GM04504 (cell line): ENCODE measurements around the gene TRIL.

ENCODE experiments used
- DNase-seq: peaks from one replicate; pipeline ENCODE4 v3.0.0-alpha.2; 2012; ENCODE audit warnings: low read depth

Gene TRIL

DNA sequence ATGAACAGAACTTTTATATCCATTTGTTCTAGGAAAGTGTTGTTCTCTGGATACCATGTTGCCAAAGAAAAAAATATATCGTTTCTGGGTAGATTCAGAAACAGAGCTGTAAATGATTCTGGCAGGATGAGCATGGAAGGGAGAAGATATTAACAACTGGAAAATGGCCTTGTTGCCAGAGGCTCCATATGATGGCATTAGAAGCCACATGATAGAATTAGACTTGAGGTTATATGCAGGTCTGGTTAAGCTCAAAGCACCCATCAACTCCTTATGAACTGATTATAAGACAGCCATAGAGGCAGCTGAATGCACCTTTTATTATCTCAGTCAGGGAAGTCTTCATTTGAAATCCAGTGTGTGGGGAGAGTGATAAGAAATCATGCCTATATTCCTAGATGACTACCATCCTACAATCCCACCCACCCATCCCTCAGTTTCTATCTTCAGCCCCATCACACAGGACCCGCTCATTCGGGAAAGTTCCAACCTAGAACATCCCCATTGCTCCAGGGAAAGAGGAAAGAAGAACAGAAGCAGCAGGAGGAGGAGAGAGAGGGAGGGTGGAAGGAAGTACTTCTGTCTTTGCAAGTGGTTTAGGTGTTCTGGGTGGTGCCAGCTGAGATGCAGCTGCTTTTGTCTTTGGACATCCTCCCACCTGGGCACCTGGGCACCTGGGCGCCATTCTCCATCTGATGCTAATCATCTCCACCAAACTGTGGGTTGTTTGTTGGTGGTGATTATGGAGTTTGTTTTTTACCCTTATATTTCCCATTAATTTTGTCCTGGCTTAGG is 25.5 kb upstream of the TRIL start:
- DNase-seq: no peak

DNA sequence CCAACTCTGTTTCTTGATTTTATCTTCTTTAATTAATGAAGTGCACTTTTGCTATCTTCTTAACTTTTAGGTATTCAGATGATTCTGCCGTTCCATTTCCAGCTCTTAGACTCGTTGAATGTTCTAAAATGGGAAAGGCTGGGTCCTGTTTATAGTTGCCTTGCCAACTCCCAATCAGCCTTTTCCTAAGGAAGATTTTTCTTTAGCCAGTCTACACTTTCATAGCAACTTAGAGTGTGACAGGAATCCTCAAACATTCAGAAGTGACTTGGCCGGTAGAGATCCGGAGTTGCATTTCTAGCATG is 23.0 kb upstream of the TRIL start:
- DNase-seq: no peak

DNA sequence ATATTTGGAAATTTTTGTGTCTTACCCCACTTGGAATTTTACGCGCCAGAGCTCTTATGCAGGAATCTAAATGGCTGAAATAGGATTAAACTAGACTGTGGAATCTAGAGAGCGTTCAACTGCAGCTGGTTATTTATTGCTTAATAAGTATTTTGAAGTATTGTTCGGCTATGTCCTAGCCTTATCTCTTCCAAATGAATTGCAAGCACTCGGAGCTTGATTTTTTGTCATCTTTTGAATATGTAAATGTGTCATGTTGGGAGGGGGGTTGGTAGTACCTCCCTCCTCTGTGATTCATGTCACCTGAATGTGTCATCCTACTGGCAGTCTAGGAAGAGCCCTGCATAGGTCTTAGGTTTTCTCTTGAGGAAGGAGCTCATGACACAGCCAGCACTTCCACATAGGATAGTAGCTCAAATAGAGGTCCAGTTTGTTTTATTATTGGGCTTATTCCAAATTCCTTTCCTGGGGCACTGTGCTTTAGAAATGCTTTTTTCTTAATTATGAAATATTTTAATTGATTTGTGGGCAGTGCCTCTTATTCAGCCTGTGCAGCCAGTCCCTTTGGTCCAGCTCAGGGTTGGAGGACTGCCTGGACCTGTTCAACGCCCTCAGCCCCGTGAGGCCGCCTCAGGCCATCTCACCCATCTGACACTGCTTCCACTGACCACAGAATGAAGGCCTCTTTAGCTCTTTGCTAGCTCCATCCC is 22.5 kb upstream of the TRIL start:
- no peak for DNase-seq

DNA sequence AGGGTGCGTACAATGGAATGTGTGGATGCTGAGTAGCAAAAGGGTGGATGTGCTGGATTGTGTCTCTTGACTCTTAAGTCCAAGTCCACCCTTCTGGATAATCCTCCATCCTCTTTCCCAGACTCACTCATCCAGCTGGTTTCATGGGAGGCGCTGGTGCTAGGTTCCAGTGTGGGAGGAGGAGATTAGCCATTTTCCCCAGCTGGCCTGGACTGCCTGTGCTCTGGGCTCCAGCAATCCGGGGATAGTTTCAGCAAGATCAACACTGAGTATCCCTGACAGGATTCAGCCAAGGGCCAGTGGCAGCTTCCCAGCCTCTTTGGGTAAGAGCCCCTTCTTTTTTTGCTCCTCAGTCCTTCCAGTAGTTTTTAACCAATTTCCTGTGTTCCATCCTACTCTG is 21.6 kb upstream of the TRIL start:
- DNase-seq: no peak

DNA sequence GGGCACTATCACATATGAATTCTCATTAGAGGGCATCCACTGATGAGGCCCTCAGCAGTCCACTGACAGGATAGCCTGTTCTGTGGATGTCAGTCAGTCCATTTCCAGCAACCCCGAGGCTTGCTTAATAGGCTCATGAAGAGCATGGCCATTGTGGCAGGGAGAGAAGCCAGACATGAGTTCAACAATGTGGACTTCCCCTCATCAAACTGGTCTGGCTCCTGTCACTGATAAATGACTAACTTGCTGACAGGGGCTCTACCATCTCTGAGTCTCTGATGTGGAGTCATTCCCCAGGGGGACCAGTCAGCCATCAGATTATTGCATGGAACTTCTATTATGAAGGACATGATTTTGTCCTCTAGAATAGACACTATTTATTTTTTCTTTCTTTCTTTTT is 19.8 kb upstream of the TRIL start:
- no peak for DNase-seq

DNA sequence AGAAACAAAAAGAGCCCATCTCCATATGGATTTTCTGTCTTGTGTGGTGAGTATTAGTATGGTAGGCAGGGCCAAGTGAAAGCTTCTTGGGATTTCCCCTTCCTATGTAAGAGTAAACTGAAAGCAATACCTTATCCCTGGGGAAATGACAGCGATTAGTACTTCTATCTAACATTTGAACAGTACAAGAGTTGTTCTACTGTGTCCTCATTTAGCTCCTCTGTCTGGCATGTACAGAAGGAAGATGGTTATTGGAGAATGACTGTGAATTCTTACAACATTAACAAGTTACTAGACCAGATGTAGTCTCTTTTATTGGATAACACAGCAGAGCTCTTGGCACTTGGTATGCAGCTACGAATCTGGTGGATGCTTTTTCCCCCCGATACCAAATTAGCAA is 17.9 kb upstream of the TRIL start:
- no peak for DNase-seq

DNA sequence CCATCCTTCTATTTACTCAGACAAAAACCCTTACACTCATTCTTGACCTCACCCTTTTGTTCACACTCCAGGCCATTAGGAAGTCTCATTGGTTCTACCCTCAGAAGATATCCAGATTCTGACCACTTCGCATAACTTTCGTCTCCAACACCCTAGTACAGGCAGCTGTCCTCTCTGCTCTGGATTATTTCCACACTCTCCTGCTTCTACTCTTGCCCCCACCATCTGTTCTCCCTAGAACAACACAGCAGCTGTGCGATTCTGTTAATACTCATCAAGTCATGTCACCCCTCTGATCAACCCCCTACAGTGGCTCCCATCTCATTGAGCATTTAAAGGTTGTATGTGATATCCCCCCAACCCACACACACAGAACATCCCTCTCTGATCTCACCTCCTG is 15.5 kb upstream of the TRIL start:
- DNase-seq: no peak

DNA sequence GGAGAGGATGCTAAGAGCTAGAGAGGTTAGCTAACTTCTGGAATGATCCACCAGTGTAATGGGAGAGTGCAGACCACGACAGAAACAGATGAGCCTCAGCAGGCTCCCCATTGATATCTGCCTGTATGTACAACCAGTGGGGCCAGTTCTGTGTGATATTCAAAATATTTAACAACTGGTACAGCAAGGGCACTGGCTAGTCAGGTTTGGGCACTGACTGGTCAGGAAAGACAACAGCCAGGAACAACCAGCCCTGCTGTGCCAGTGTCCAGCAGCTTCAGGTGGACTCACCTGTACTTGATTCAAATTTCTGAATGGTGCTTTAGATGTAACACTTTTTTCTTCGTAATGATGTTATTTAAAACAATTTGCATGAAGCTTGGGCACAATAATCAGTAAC is 5.9 kb upstream of the TRIL start:
- no peak for DNase-seq

DNA sequence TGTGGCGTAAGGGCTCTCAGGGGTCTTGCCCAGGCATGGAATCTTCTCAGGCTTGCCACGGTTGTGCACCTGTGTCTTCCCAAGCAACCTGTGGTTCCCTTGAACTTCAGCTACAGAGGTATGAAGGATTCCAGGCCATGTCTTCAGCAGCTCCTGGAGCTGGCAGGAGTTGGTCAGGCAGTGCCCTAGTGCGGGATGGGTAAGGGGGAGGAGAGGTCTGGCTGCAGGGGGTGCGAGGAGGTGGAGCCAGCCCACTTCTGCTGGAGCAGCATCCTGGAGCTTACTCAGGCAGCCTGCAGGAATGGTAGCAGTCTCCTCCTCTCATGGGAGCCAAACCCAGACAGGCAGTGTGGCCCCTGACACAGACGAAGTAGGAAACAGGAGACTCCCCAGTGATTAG is 3.8 kb upstream of the TRIL start:
- DNase-seq: no peak

DNA sequence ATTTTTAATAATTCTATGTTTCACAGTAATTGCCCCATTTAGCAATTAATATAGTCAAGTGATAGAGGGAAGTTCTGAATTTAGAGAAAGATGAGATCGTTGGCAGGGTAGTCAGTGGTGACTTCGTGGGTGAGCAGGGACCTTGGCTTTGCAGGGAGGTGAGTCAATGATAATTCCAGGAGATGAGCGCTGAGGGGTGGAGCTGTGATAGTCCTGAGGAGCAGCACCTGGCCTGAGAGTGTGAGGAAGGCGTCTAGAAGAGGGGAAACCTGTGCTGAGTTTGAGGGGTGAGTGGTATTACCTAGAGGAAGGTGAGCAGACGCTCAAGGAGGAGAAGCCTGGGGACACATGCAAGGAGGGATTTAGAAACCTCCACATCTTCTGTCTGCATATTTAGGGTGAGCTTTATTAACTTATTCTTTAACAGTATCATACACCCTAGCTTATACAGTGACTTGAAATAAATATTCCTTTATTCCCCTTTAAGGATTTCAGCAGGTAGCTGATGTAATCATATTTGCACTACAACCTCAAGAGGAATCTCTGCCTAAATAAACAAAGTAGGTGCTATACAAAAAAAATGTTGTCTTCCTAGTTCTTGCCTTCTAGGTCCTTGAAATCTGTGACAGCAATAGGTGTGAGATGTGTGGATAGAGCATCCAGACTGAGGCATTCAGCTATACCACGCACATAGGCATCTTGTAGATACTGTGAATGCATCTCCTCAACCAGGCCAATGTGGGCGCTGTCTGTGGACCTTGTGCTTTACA is 2.1 kb upstream of the TRIL start:
- no peak for DNase-seq

DNA sequence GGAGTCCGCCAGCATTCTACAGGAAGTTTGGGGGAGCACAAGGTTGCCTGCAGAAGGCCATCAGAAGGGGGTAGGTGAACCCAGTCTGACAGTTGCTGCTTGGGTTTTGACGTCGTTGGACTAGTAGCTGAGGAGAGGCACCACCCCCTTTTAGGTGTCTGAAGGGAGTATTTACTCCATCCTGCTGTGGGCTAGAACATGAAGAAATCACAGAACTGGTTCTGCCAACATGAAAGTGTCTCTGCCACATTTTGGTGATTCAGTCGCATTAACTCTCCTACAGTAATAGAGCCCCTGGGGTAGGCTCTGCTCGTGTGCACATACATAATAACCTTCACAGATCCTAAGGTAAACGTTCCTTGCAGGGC is 834 bp upstream of the TRIL start:
- no peak for DNase-seq

DNA sequence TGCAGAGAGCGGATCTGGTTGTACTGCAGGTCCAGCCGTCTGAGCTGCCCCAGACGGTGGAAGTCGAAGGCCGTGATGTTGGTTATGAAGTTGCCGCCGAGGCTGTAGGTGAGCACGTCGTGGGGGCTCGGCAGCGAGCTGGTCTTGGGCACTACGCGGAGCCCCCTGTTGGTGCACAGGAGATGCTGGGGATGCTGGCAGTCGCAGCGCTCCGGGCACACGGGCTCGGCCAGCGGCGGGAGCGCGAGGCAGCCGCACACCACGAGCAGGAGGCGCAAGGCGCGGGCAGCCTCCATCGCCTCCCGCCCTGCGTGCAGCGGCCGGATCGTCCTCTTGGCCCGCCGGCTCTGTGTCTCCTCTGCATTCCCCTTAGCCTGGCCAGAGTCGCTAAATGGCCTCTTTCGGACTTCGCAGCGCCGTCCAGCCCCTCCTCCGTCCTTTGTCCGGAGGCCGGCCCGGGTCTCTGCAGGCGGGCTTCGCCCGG is 337 bp downstream of the TRIL start:
- no peak for DNase-seq

DNA sequence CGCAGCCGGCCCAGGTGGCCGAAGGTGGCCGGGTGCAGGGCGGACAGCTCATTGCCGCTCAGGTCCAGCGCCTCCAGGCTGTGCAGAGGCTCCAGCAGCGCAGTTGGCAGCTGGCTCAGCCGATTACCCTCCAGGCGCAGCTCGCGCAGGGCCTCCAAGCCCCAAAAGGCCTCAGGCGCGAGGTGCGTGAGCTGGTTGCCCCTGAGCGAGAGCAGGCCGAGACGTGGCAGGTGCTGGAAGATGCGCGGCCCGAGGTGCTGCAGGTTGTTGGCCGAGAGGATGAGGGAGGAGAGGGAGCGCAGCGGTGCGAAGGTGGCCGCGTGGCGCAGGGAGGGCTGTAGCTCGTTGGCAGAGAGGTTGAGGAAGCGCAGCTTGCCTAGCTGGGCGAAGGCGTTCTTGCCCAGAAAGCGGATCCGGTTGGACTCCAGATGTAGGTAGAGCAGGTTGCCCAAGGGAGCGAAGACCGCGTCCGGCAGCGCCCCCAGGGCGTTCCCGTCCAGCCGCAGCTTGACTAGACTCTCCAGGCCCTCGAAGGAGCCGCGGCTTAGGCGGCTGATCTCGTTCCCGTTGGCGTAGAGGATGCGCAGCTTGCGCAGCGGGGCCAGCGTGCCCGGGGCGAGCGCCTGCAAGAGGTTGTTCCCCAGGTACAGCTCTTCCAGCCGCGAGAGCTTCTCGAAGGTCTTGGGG is 923 bp downstream of the TRIL start:
- no peak for DNase-seq

DNA sequence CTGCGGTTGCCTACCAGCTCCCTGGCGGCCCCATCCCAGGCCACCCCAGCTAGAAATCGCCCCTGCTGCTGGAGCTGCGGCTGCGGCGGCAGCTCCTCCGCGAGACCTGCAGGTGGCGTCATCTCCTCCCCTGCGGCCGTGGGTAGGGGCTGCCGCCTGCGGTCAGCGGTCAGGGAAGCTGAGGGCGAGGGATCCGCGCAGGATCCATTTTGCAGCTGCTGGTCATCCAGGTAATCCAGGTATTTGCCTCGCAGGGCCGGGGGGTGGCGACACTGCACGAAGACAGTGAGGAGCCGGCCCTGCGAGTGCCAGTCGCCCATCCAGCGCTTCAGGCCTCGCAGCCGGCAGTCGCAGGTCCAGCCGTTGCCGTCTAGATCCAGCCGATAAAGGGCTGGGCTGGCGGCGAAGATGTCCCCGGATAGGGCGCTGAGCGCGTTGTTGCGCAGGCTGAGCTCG is 1.5 kb downstream of the TRIL start:
- no peak for DNase-seq

DNA sequence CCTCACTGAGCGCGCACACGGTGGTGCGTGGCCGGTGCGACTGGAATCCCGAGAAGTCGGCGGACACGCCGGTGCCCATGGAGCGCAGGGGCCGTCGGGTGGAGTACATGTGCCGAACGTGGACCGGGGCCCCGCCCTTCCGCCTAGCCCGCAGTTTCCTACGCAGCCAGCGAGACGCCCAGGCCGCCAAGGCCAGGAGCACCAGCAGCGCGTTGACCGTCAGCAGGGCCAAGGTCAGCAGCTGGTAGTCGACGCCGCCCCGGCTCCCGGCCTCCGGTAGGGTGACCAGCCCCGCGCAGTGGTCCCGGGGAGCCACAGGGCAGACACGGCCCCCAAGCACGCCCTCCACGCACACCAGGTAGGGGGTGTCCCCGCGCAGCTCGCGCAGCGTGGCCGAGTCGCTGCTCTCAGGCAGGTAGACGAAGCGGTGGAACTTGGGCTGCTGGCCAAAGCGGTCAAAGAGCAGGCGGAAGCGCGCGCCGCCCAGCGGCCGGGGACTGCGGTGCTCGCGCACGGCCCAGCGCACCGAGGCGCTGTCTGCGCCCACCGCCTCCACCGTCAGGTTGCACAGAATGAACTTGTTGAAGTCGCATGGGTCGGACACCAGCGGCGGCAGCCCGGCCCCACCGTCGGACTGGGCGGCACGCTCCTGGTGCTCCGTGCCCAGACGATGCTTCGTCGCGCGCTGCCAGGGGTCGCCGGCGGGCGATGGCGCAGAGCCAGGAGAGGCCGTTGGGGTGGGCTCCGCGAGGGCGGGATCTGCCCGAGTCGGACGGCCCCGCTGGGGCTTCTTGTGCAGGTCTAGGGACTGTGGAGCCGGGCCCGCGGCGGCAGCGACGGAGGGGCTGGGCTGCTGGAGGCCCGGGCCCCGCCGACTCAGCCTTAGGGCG is 2.2 kb downstream of the TRIL start:
- DNase-seq: no peak

DNA sequence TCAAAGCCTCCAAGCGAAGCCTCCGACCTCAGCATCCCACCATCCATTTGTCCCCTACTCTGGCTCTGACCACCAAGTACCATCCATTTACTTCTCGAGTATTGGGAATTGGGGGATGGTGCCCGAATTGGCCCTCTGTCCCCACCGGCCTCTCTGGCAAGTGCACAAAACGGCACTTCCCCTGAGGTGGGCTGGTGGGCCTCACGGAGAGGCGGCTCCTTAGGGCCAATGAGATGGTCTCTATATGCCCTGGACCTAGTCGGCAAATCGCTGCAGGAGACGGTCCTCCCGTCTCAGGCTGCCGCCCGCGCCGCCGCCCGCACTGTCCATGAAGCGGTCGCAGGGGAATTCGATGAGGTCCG is 2.8 kb downstream of the TRIL start:
- DNase-seq: no peak

DNA sequence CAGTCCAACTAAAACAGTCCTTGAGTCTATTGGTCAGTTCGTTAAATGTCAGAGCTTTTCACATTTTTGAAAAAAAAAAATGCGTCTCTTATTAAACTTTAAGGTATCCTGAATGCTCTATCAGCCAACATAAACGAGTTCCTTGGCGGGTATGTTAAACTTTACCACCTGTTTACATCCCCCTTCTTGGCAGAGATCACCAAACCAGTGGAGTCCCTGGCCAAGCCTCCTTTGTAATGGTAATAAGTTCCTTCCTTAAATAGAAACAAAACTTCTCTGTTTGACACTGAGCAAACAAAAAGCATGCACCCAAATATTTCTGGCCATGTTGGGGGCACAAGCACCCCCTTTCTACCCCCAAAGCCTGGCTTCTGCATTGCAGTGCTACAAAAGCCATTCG is 3.2 kb downstream of the TRIL start:
- no peak for DNase-seq

DNA sequence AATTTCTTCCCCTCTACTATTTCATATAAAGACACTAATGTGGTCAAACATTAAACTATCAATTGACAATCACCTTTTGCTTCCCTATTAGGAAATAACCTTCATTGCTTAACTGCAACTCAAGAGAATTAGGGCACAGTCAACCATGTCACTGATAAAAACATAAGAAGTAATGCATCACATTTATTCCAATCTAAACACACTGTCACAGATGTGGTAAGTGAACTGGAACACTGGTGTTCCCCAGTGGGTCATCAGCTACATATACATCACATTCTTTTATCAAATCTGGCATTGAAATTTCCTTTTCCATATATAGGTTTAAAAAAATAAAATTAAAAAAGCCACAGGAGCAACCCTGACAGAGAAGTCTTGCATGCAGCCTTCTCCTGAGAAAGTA is 3.7 kb downstream of the TRIL start:
- DNase-seq: no peak

DNA sequence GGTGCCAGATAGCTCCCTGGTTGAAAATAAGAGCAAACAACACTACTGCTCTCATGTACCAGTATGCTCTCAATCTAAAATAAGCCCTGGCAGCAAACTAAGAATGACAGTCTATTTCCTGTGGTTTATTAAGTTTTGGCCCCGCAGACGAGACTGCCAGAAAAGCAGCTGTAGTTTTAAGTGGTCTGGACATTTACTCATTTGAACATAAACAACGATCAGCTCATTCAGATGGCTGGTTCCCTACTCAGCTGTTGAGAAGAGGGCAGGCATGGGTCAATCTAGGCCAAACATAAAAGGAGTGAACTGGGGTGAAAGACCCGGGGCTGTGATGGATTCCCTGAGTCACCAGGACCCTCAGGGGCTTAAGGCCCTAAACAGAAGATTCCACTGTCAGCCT is 4.5 kb downstream of the TRIL start:
- no peak for DNase-seq

DNA sequence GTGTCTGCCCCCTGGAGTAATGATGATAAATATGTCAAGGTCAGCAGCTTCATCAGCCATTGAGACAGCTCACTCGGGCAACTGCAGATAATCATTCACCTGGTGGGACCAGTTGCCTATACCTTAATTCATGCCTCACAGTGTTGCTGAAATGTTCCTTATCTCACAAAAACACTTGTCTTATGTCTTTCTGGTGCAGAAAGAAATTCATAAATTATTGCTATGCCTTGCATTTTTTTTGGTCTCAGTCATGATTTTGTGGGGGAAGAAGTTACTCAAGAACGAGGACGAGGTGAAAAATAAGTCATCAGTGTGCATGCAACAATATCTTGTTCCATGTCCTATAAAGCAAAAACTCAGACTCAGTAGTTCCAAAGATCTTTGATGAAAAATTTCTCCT is 16.0 kb downstream of the TRIL start:
- DNase-seq: no peak

DNA sequence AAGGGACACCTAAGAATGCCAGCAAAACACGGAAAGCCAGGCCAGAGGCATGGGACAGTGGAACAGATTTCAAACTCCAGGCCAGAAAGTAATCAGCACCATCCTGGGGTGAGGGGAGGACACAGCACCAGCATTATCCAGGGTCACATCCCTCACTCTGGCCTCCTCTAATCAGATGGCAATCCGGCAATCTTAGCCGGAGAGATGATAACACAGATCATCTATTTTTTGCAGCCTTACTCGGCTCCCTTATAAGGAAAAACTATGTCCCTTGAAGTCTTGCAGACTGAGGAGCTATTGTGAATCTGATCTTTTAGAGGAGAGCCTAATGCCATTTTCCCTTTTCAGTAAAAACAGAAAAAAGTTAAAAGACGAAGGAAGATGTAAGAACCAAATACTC is 16.5 kb downstream of the TRIL start:
- DNase-seq: no peak
